NCI-H1930 (cell line): ENCODE data around the gene KCNQ1.

Experiments used
- DNase-seq, 2 experiments: peaks; one replicate each; lab custom pipeline; 2025; lab: John Stamatoyannopoulos, UW

Gene KCNQ1

GRCh38 chr11:2685566-2686359 lies 241.0 kb downstream of the KCNQ1 start:
- no peak for DNase-seq

DNA sequence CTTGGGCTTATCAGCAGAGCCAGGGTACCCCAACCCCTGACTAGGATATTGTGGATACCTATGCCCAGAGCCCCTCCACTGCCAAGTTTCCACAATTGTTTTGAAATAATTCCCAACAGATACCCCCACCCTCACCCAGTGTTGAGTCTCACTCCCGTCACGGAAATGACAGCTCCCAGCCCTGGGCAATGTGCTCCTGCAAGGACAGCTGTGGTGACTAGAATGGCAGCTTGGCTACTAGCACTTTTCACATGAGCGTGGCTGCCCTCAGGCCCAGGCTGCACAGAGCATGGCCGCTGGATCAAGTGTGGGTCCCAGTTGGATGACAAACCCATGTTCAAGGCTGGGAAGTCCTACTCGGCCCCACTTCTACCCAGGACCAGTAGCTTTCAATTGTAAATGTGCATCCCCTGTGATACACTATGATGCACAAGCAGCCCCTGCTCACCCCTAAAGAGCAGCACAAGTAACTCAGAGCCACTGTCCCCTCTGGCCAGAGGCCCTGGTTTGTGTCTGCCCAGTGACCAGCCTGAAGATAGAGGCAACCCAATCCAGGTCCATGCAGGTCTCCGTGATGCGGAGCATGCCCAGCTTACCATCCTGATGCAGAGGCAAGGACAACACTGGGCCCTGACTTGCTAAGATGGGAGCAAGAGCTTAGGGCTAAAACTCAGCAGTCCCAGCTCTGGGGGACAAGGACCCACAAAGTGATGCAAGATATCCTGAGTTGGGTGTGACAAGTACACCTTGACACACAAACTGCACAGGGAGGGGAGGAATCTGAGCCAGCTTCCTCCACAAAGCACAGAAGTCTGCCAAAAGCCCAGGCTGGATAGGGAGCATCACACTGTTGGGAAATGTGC lies 241.8 kb downstream of the KCNQ1 start:
- no peak for DNase-seq

- DNase-seq: no peak
Observed at GRCh38 chr11:2687223-2687530, 242.4 kb downstream of the KCNQ1 start.

- DNase-seq: no peak
Observed at GRCh38 chr11:2687782-2688191, 243.0 kb downstream of the KCNQ1 start.

DNA sequence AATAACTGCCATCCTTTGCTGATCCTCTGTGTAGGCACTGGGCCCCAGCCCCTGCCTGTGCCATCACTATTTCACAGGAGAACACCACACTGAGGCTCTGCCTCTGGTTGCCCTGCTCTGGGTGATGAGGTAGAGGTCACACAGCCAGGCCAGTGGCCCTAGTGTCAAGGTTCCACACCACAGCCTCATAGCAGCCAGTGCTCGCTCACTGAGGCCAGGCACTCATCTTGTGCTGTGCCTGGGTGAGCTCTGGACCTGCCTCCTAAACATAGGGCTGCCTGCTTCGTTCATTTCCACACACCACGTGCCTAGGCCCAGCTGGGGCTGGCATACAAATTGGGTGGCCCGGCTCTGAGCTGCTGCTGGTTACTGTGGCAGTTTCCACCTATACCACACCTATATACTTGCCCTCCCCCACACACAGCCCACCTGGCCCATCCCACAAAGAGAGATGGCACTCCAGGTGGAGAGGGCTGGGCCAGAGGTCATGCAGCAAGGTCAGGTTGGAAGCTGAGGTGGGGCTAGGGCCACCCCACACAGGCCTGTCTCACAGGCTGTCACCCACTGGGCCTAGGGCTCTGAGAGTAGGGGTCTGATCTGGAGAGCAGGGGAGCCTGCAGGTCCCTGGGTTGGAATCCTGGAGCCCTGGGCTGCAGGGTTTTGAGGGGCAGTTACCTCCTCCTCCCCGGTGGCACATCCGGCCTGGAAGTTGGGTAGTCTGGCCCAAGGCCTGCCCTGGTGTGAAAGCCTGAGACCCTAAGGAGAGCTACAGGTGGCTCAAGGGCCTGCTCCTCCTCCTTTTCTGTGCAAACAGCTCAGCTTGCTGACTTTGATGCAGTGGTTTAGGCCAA lies 243.8 kb downstream of the KCNQ1 start:
- no peak for DNase-seq

DNA sequence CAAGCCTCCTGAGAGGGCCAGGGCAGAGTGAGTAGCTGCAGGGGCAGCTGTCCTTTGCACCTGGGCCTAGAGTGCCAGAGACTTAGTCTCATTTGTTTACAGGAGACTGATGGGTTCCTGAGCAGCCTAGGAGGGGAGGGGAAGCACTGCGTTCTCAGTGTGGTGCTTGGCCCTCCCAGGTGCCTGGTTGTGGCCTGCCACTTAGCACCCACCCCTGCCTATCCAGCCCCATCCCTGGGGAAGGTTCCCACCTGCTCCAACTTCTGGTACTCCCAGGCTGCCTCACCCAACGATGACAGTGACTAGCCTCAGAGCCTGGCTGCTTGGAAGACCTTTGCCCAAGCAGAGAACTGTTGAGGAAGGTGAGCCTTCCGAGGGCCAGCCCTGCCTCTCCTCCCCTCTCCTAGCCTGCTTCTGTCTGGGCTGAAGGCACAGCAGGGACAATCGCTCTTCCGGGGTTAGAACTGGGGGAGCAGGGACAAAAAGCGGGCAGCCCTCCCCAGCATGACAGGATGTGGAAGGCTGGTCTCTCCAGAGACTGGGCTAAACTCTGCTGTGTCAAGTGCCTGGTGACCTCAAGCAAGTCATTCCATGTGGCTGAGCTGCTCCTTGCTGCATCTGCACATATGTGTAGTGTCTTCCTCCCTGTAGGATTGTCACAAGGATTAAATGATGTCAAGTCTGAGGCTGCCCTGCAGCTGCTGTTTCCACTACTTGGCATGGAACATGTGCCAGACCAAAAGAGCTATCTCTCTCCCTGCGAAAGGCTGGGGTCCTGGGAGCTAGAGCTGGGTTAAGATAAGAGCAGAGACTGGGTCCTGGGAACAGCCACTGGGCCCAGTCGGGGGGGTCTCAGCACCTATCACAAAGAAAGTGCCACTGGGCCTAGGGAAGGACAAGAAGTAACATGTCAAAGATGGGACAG lies 245.1 kb downstream of the KCNQ1 start:
- no peak for DNase-seq

GRCh38 chr11:2690596-2691354 lies 246.0 kb downstream of the KCNQ1 start:
- DNase-seq: no peak

- no peak for DNase-seq
Observed at GRCh38 chr11:2691355-2691761, 246.6 kb downstream of the KCNQ1 start.

DNA sequence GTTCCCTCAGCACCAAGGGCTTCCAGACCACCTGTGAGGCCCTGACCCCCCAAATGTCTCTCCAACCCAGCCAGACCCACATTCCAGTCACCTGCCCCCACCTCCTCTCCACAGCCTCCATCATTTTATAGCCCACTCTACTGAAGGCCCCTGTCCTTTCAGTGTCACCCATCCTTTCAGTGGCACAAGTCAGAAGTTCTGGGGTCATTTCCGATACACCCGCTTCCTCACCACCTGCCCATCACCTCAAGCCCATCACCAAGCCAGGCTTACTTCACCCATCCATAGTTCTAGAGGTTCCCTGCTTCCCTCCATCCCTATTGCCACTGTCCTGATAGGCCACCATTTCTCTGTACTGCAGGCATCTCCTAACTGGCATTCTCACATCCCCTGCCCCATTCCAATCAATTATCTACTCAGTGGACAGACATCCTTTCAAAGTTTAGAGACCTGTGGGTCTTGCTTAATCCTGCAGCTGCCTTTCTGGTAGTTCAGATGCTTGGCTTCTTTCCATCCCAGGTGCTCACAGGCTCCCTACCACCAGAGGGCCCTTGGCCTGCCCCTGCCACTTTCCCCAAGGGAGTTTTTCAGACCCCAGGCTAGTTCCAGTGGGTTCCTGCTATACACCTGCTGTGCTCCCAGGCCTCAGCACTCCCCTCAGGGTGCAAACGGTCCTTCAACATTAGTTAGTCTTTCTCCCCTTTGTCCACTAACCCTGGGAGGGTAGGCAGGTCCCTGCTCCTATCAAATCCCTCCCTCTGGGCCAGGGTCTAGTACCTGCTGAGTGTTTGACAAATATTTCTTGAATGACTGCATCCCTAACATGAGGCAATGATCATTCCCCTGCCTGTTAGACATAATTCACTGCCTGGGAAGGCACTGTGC lies 247.4 kb downstream of the KCNQ1 start:
- no peak for DNase-seq

GRCh38 chr11:2693271-2694261 lies 248.8 kb downstream of the KCNQ1 start:
- DNase-seq: no peak

DNA sequence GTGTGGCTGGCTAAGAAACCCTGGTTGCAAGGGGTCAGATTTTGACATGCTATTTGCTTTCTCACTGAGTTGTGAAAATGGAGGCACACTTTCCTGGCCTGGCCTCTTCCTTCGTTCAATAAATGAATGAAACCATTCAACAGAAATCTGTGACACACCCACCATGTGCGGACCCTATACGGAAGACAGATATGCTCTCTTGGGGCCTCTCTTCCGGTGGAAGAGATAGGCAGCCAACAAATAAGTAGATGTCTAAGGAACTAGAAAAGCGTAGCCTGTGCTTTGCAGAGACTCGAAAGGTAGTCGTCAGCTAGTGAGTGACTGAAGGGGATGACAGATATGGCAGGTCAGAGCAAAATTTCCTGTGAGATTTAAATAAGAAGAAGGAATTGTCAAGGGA lies 249.7 kb downstream of the KCNQ1 start:
- DNase-seq: no peak

GRCh38 chr11:2694995-2695939 lies 250.5 kb downstream of the KCNQ1 start:
- no peak for DNase-seq

GRCh38 chr11:2696455-2696854 lies 251.6 kb downstream of the KCNQ1 start:
- no peak for DNase-seq

- DNase-seq: no peak
Observed at GRCh38 chr11:2697866-2698265, 253.1 kb downstream of the KCNQ1 start.

DNA sequence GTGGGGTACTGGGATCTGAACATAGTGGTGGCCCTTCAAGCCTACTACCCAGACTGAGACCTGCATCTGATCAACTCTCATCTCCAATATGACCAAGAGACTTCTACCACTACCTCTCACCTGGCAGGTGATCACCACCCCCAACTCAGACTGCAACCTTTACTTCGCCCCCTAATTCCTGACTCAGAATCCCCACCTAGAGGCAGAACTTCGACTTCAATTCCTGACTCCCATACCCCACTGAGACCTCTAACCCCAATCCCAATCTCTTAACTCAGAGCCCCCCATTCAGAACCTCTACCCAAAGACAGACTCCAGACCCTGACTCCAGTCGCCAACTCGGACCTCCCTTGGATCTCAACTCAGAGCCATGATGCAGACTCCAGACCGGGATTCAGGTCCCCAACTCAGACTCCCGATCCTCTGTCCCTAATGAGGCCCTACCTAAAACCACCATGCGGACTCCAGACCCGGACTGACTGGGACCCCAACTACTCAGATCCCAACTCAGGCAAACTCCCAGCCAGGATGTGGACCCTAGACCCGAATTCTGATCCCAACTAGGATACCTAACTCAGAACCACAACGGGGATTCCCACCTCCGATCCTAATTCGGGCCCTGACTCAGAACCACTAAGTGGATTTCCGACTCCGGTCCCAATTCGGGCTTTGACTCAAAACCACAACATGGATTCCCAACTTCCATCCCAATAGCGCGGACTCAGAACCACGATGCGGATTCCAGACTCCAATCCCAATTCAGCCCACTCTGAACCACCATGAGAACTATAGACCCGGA lies 253.8 kb downstream of the KCNQ1 start:
- no peak for DNase-seq

- no peak for DNase-seq
Observed at GRCh38 chr11:2699185-2699530, 254.3 kb downstream of the KCNQ1 start.
